ENCODE measurements around the gene CTRL. TPM values are rescaled to one million over a fixed set of nuclear protein-coding genes. Genes with fewer than 3 reads are reported as not detected.
A peak's percentile ranks its signal among the peaks of the same experiment; 100 is the strongest.

CTRL gene
- total and polyA plus RNA-seq, 2 donors (not counting 3 experiments of a cell fraction or from before 2014, with no cell fraction given), result 1.0 to 1.1 TPM

DNA sequence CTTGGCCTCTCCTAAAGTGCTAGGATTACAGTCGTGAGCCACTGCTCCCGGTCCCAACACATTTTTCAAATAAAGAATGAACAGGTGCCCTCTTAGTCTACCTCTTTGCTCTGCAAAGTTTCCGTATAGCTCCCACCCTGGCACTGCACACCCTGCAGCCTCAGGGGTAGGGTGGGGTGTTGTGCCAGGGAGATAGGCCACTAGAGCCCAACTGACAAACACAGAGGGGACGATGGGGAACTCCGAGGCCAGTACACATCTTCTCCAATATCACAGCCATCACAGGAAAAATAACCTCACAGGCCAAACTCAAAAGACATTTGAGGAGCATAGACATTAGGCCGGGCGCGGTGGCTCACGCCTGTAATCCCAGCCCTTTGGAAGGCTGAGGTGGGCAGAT, 39.4 kb upstream of the CTRL start:
- H3K9me1 ChIP-seq (replicated peaks; ENCODE audit: control insufficient read depth, extremely low read depth, insufficient read depth, low read length), result no peaks in the 10 kb centered on the region
- peaks cover 21% of the 10 kb centered on the region for H3K79me2 ChIP-seq (ENCODE audit: control insufficient read depth, insufficient read depth, low read length)
- ChIA-PET POLR2A (no interaction called here), CTCF (interaction anchor here (0.9 to 2.0 kb wide), 3 partner anchors 10 to 259 kb away, joined by 3 to 4 read pairs (median 3); no protein-coding TSS in a partner anchor)
- intact Hi-C loops (cut with micrococcal nuclease), result no loop called here
- H3K36me3 ChIP-seq (ENCODE audit: control insufficient read depth in 2 of 2, extremely low read depth in 1 of 2, insufficient read depth in 2 of 2, low read length in 2 of 2), result no peaks in the 10 kb centered on the region
- no peak overlapping the region for H3K9ac ChIP-seq (replicated peaks; ENCODE audit: extremely low read depth, insufficient read depth, low read length)
- FAIRE-seq (no peak), DNase-seq (ENCODE audit: low read depth, low spot score) (no peak)
- no peak overlapping the region for H3K4me2 ChIP-seq (ENCODE audit: insufficient read depth, low read length)
- no peaks in the 10 kb centered on the region for H4K20me1 ChIP-seq (replicated peaks; ENCODE audit: control insufficient read depth, extremely low read depth, insufficient read depth, low read length)
- dilution Hi-C loops (cut with MboI; ENCODE audit: extremely low pct_ligation_motif_present, low sequenced_read_pairs), result no loop called here
- no peaks in the 10 kb centered on the region for H3K9me3 ChIP-seq (replicated peaks; ENCODE audit: control insufficient read depth, insufficient read depth, low read length)
- no peaks in the 10 kb centered on the region for H3K27me3 ChIP-seq (ENCODE audit: control insufficient read depth in 2 of 2, insufficient read depth in 2 of 2, low read length in 2 of 2)
- TF ChIP-seq MYC (IDR thresholded peaks at IDR 0.05; ENCODE audit: low read depth, low read length), result no peak
- no peak overlapping the region for H2AFZ ChIP-seq (ENCODE audit: low read depth, low read length)
- BruUV-seq (replicated peaks), result no TSS peak
- no peak overlapping the region for H3K27ac ChIP-seq (ENCODE audit: insufficient read depth, low read depth, low read length)
- H3K4me1 ChIP-seq (ENCODE audit: control insufficient read depth, extremely low read depth, insufficient read depth, low read length), result peaks cover 20% of the 10 kb centered on the region
- no peak overlapping the region for H3K4me3 ChIP-seq (replicated peaks in 1 of 3; ENCODE audit: insufficient read depth in 1 of 3, low read depth in 1 of 3, low read length in 3 of 3)

DNA sequence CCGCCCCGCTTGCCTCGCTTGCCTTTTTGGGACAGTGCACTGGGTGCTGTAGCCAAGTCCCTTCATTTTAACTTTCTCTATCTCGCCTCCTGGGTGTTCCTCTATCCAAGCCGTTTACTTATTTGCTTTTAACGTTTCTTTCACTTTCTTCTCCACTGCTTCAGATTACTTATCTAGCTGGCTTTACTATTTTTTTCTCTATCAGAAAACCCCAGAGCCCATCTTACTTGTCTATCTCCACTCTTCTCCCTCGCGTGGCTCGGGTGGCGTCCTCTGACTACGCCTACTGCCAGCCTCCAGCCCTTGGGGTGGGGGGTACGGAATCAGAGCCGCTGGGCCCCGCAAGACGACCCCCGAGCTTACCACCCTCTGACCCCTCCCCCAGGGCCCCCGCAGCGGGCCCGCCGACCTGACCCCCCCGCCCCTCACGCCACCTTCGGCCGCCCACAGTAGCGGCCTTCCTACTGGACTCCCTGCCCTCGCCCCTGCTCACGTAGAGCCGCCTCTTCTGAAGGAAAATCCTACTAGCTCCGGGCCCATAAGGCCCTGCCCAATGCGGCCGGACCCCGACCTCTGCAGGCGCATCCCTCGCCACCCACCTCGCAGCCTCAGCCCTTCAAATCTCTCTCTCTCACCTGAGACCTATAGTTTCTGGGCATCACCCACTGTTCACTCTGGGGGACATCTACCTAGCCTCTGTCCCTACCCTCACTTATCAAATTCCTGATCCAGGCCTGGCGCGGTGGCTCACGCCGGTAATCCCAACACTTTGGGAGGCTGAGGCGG, 37.8 kb upstream of the CTRL start:
- dilution Hi-C loops (cut with MboI; ENCODE audit: extremely low pct_ligation_motif_present, low sequenced_read_pairs), result no loop called here
- DNase-seq (ENCODE audit: low read depth, low spot score) (peak; percentile 20), FAIRE-seq (no peak)
- H3K27ac ChIP-seq (ENCODE audit: insufficient read depth, low read depth, low read length), result peak overlapping the region; percentile 70
- no peaks in the 10 kb centered on the region for H3K9me1 ChIP-seq (replicated peaks; ENCODE audit: control insufficient read depth, extremely low read depth, insufficient read depth, low read length)
- CTCF ChIA-PET, result interaction anchor here (1.0 to 1.3 kb wide), 3 partner anchors 11 to 153 kb away, joined by 3 to 6 read pairs (median 3); no protein-coding TSS in a partner anchor
- H3K9me3 ChIP-seq (replicated peaks; ENCODE audit: control insufficient read depth, insufficient read depth, low read length), result no peaks in the 10 kb centered on the region
- no peaks in the 10 kb centered on the region for H4K20me1 ChIP-seq (replicated peaks; ENCODE audit: control insufficient read depth, extremely low read depth, insufficient read depth, low read length)
- H3K36me3 ChIP-seq (ENCODE audit: control insufficient read depth in 2 of 2, extremely low read depth in 1 of 2, insufficient read depth in 2 of 2, low read length in 2 of 2), result no peaks in the 10 kb centered on the region
- peak overlapping the region; percentile 49 to 97 (median 92) for H3K4me3 ChIP-seq (replicated peaks in 1 of 3; ENCODE audit: insufficient read depth in 1 of 3, low read depth in 1 of 3, low read length in 3 of 3)
- peaks cover 37% of the 10 kb centered on the region for H3K79me2 ChIP-seq (ENCODE audit: control insufficient read depth, insufficient read depth, low read length)
- H3K4me2 ChIP-seq (ENCODE audit: insufficient read depth, low read length), result peak overlapping the region; percentile 78
- H2AFZ ChIP-seq (ENCODE audit: low read depth, low read length), result peak overlapping the region; percentile 77
- intact Hi-C loops (cut with micrococcal nuclease), result no loop called here
- no peak for TF ChIP-seq POLR2AphosphoS5 (IDR thresholded peaks at IDR 0.05; ENCODE audit: insufficient read depth, low read depth, low read length)
- TF ChIP-seq, protein P1, sequence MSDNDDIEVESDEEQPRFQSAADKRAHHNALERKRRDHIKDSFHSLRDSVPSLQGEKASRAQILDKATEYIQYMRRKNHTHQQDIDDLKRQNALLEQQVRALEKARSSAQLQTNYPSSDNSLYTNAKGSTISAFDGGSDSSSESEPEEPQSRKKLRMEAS (IDR thresholded peaks at IDR 0.05; ENCODE audit: insufficient read depth, insufficient read length), result no peak
- no peak for TF ChIP-seq EZH2 (IDR thresholded peaks at IDR 0.05; ENCODE audit: borderline replicate concordance, low read depth, low read length, severe bottlenecking)
- no peak for TF ChIP-seq FOS (IDR thresholded peaks at IDR 0.05; ENCODE audit: borderline replicate concordance, insufficient read depth, low read length)
- TF ChIP-seq, protein P2, sequence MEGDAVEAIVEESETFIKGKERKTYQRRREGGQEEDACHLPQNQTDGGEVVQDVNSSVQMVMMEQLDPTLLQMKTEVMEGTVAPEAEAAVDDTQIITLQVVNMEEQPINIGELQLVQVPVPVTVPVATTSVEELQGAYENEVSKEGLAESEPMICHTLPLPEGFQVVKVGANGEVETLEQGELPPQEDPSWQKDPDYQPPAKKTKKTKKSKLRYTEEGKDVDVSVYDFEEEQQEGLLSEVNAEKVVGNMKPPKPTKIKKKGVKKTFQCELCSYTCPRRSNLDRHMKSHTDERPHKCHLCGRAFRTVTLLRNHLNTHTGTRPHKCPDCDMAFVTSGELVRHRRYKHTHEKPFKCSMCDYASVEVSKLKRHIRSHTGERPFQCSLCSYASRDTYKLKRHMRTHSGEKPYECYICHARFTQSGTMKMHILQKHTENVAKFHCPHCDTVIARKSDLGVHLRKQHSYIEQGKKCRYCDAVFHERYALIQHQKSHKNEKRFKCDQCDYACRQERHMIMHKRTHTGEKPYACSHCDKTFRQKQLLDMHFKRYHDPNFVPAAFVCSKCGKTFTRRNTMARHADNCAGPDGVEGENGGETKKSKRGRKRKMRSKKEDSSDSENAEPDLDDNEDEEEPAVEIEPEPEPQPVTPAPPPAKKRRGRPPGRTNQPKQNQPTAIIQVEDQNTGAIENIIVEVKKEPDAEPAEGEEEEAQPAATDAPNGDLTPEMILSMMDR (IDR thresholded peaks at IDR 0.05; ENCODE audit: extremely low read depth in 1 of 2, insufficient read depth in 1 of 2, low read depth in 1 of 2, low read length in 2 of 2), result no peak
- no peak for TF ChIP-seq GATA2 (IDR thresholded peaks at IDR 0.05; ENCODE audit: insufficient read depth, insufficient read length, low read depth, low read length)
- no peak for TF ChIP-seq MYC (IDR thresholded peaks at IDR 0.05; ENCODE audit: low read depth, low read length)
- no TSS peak for BruUV-seq (replicated peaks)
- POLR2A ChIA-PET, result no interaction called here
- H3K4me1 ChIP-seq (ENCODE audit: control insufficient read depth, extremely low read depth, insufficient read depth, low read length), result peaks cover 22% of the 10 kb centered on the region
- peak overlapping the region; percentile 91 for H3K9ac ChIP-seq (replicated peaks; ENCODE audit: extremely low read depth, insufficient read depth, low read length)
- no peaks in the 10 kb centered on the region for H3K27me3 ChIP-seq (ENCODE audit: control insufficient read depth in 2 of 2, insufficient read depth in 2 of 2, low read length in 2 of 2)

Measured in endothelial cell of umbilical vein (primary cell).